GM19324 (cell line): ENCODE results near the gene SLX4IP.

Experiments
- ATAC-seq: cut with Tn5 transposase; IDR thresholded peaks from one replicate; pipeline ENCODE4 v1.9.1; 2021; ENCODE audit warnings: mild to moderate bottlenecking, moderate library complexity; ENCODE audit not compliant: unreplicated experiment, low FRiP score

Gene SLX4IP

DNA sequence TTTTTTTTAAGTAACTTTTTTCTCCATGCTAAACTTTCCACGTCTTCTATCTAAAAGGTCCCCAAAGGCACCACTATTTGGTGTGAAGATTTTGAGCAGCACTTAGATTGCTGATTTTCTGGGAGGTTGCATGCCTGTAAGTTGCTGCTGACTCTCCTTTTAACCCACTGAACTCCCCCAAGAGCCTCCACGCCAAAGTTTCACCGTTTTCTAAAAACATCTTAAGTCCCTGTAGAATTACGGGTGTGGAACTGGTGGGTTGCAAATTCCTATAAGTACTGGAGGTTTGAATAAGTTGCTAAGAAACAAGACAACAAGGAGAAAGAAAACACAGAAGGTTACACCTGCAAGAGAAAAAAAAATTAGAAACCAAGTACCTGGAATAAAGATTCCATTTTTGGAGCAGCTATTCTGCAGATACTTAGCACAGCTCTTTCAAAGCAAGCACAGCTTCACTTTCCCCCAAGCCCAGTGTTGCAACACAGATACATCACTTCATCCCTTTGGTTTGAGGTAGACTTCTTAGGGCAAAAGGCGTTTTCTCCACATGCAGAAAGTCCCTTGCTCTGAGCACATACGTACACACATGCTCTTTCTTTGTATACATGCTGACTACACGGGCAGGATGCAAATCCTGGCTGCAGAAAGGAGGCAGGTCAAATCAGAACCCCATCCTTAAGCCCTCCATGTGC lies 233.7 kb downstream of the SLX4IP start:
- no peak for ATAC-seq

DNA sequence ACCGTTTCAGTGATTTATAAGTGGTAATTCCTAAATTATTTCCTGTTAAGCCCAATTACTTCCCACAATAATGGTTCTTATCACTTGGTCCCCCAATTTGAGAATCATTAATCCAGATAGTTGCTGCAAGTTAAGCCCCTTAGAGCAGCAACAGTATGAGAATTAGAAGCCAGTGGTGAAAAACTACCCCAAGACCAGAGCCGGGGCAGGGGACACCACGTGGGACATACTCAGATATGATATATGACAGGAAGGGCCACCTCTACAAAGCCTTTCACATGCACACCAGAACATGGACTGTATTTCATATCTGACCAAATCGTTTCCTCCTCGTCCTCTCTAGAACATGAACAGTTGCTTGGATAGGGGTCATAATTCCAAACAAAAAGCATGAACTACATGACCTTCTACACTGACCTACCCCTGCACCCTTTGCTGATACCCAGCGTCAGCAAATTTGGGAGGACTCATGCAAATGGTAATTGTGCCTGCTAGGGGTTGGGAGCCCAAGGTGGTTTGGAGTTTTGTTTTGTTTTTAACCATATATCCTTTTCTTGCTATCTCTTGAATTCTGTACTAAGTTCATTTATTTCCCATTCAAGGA lies 234.8 kb downstream of the SLX4IP start:
- no peak for ATAC-seq

DNA sequence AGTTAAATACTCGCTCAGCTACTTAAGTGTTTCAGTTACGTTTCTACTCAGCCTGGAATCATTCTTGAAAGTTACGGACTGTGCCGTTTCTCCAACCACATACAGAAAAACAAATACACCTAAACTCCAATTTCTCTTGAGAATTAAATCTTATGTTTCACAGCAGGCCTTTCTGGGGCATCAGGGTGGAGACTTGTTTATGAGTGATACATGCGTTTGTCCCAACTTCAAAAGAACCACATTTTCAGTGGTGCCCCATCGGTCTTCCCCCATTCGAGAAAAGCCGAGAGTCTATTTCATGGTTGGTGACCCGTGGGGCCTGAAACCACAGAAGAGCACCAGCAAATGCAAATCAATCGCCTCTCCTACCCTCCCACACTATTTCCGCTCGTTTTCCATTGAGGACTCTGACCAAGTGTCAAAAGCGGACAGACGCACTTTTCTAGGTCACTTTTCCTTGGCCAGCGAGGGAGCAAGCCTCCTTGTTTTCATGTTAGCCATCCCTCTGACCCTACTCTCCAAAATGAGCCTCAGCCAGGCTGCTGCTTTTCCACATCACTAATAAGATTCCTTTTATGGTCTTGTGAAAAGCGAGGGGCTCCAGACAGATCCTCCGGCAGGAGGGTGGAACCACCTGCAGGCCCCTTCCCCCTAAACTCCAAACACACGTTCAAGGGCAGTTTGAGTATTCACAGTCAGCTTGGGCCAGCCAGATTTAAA lies 235.6 kb downstream of the SLX4IP start:
- peak; percentile 21 for ATAC-seq

DNA sequence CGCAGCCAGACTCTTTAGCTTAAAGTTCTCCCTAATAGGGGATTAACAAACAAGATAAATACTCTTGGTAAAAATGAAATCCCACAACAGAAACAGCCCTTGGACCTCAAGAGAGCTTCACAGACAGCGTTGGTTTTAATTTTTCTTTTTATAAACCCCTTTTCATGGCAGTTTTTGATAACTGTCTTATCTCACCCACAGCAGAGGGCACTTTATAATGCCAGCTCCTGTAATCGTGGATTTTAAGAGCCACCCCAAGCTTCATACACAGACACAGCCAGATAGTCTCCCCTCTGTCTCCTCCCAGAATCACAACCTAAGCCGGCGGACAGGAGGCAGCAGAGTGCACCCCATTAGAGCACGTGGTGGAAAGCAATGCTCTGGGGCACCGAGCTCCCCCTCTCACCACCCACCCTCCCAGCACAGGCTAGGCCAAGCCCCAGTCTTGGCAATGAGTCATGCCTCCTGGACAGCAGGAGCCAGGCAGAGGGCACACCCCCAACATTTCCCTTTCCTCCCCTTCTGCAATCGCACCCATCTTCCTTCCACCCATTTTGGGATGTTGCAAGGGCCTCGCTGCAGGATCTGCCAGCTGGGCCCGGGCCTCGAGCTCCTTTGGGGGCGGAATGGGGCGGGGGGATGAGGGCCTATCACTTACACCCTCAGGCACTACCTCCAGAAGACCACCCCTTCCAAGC lies 236.3 kb downstream of the SLX4IP start:
- ATAC-seq: peak; percentile 29

DNA sequence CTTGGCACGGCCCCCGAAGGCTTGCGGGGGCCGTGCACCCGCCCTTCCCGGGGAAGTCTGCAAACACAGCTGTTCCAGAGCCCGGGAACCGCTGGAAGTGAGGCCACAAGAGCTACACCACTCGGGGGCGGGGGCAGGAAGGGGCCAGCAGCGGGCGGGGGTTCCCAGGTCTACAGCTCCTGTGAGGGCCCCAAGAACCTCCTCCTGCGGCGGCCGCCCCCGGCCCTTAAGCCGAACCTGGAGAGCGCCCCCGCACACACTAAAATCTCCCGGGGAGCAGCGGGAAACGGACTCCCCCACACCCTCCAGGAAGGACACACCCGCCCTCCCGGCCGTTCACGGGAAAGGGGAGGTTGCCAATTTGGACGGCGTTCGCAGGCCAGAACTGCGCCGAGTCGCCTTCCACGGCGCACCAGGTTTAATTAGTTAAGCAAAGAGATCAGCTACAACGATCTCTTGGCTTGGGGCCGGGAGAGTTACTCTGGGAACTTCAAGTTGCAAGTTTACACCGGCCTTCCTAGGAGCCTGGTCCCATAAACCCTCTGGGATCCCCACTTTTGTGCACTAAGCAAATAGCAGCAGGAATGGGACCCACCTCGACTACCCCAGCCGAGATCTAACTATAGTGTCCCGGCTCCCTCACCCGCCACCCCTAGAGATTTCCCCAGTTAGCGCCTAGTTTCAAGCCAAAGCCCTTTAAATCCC lies 237.0 kb downstream of the SLX4IP start:
- no peak for ATAC-seq

DNA sequence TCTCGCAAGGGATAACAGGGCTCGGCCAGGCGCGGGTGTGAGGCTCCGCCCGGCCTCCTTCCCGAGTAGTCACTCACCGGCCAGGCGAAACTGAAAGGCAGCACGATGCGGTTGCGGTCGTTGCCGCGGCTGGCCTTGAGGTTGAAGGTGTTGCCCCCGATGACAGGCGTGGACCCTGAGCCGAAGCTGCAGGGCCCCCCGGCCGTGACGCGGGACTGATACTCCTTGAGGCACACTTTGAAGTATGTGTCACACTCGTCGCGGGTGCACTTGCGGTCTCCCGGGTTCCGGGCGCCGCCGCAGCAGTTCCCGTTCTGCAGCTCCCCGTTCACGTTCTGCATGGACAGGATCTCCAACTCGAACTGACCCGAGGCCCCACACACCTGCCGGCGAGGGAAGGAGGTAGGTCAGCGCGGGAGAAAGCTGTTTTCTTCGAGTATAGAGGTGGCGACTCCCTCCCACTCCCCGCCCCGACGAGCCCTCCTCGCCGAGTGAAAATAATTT lies 237.6 kb downstream of the SLX4IP start:
- ATAC-seq: no peak

DNA sequence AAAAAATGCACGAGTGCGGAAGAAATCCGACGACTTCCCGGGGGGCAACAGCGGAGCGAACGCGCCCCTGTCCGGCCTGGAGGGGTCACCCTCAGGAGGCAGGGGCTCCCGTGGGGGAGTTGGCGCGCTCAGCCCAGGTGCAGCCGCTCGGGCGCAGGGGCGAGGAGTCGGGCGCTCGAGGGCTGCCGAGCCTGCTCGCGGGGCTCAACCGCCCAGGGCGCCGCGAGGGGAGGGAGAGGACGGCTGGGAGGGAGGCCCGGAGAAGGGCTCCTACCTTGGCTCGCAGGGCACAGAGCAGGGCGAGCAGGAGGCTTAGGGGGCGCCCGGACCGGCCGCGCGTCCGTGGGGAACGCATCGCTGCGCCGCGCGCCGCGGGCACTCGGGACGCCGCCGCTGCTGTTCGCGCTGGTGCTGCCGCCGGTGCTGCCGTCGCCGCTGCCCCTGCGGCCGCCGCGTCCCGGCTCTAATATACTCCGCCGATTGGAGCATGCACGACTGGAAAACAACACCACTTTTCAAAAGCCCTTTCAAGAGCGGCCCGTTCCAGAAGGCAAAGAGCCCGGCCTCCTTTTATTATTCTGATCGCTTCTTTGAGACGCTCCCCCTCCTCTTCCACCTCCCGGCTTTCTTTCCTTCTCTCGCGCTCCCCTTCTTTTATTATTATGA lies 238.2 kb downstream of the SLX4IP start:
- ATAC-seq: no peak

DNA sequence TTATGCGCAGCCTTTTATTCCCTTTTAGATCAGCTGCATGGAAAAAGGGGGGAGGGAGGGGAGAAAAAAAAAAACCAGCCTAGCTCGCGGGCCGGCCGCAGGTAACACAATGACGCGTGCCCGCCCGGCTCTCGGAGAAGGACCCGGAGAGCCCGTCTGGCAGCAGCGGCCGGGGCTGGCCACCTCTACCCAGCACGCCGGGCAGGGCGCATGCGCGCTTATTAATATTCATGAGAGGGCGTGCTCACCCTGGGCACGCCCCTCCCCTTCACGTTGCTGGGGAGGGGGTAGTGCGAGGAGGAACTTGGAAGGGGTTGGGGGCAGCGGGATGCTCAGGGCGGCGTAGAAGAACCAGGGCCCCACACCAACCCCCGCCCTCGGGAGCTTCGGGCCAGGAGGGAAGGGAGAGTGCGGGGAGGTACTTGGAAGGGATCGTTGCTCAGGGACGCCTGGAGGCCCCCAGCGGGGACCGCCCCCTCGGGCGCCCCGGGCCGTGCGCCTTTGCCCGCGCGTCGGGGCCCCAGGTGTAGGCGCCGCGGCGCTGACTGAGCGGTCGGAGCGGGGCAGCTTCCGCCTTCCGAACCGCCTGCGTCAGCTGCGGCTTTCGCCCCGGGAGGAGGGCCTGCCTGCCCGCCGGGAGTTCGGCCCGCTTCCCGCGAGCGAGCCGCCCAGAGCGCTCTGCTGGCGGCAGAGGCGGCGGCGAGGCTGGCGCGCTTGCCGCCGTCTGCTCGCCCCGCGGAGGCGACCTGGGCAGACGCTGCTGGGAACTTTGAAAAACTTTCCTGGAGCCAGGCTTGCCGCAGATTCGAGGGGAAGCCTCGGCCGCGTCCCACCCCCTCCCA lies 239.0 kb downstream of the SLX4IP start, which contains the start of gene JAG1:
Gene JAG1, minus strand, starts transcription at position 158 of the 842 bp plus-strand sequence. CDS start 469 bp downstream, outside the sequence.
- ATAC-seq: peak; percentile 67

DNA sequence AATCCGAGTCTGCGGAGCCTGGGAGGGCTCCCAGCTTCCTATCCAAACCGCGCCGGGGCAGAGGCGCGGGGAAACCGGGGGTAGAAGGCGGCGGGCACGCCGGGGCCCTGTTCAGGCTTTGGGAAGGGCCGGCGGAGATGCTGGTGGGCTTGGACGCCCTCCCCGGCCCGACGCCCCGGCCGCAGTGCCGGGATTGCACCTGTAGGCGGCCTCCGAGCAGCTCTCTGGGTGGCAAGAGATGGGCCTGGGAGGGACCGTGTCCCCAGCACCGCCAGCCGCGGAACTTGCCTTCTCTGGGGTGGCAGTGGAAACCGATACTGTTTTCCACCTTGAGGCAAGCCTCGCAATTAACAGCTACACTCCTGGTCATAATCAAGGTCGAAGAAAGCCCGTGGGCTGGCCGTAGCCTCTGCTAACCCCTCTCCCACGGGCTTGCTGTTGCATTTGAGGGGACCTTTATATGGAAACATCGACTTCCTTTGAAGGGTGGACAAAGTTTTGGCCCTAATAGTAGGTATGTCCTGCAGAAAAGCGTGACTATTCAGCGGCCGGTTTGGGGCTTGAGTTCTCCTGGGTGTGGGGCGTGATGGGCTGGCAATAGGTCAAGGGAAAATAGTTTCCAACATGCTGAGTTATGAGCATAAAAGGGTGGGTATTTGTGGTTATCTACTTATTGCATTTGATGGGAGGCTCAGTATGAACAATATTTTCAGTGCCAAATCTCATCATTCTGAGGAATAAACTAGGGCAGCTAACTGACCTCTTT lies 239.8 kb downstream of the SLX4IP start:
- ATAC-seq: peak; percentile 53

DNA sequence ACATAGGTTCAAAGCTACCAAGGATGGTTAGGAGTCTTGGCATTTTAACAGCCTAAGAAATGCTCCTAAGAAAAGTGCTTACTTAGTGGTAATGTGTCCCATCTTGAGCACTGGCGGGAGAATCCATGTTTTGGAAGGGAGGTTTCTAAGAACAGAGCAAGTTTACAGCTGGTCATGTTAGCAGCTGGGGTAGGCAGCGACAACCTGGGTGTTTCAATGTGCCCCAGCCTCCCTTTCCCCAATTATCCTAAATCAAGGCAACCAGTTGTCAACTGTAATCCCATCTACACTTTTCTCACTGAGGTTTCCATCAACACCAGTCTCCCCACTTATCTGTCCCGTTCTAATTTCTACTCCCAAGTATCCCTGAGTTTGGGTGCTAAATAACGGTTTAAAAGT lies 240.3 kb downstream of the SLX4IP start:
- no peak for ATAC-seq

DNA sequence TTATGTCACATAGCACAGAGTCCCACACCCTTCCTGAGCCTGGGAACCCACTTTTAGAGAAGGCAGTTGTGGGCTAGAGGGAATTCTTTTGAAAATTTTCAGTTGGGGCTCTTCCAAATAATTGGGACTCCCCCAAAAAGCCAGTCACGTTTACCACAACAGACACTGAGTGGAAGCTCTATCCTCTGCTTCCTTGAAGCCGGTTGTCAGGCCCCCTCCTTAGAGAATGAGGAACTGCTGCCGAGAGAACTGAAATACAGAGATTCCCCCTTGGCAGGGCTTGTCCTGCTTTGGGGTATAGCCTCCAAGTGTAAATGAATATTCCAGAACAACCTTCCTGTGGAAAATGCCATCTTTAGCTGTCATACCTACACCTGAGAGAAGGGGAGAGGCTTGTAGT lies 241.4 kb downstream of the SLX4IP start:
- ATAC-seq: no peak
